ENCODE measurements around the gene VEZT.

DNA sequence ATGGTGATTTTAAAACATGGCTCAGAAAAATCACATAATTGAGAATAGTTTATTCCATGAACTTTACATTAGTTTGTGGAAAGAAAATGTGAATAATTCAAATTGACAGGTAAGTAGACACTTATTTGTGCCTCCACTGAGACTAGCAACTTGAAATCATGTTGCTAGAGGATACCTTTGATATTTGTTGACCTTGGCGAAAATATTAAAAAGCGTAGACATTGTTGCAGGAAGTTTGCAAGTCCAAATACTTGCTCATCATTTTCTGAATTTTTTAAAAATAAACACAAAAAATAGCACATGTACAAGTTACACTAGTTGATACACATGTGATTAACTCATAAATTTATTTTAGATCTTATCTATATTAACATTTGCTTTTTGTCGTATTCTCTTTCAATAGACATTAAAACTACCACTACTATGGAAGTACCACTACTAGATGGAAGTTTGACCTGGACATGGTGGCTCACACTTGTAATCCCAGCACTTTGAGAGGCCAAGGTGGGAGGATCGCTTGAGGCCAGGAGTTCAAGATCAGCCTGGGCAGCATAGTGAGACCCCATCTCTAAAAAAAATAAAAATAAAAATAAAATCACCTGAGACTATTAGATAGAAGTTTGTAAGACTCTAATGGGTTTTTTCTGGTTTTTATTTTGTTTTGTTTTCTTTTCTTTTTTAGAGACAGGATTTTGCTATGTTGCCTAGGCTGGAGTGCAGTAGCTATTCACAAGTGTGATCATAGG lies 24.3 kb downstream of the VEZT start:
- TF ChIP-seq EZH2 (IDR thresholded peaks at IDR 0.05) (no peak), CEBPB (IDR thresholded peaks at IDR 0.05; ENCODE audit: low read depth) (no peak), ZFX (IDR thresholded peaks at IDR 0.05) (no peak), EGR1 (IDR thresholded peaks at IDR 0.05; ENCODE audit: low read depth) (no peak), POLR2AphosphoS5 (IDR thresholded peaks at IDR 0.05; ENCODE audit: low read depth, low read length) (no peak), MAX (IDR thresholded peaks at IDR 0.05) (no peak), POLR2A (IDR thresholded peaks at IDR 0.05; ENCODE audit: borderline replicate concordance, extremely low read depth, insufficient read depth, insufficient read length) (no peak), SRF (IDR thresholded peaks at IDR 0.05; ENCODE audit: low read depth) (no peak)

All from HCT116 (cell line).